Measurements from ENCODE around the gene STAT2.
"Not testable (repeated sequence)": the region's sequence is repeated elsewhere in the genome, so short reads cannot be mapped to it uniquely, and the experiment has no call there.

Gene STAT2

GRCh38 chr12:56375598-56376434 lies 15.9 kb upstream of the STAT2 start:
- no peaks in the 10 kb centered on the region for H3K27me3 Mint-ChIP-seq
- ATAC-seq (no peak), DNase-seq (no peak)
- H3K36me3 Mint-ChIP-seq (ENCODE audit: low read depth): peaks cover 2% of the 10 kb centered on the region
- H3K9me3 Mint-ChIP-seq: peaks cover 6% of the 10 kb centered on the region
- peaks cover 1% of the 10 kb centered on the region for H3K4me1 Mint-ChIP-seq
- H3K4me3 Mint-ChIP-seq: no peak overlapping the region
- no peak overlapping the region for H3K27ac Mint-ChIP-seq

GRCh38 chr12:56374726-56375597 lies 15.1 kb upstream of the STAT2 start:
- Mint-ChIP-seq H3K4me1 (peaks cover 1% of the 10 kb centered on the region), H3K4me3 (no peak overlapping the region), H3K27ac (no peak overlapping the region), H3K9me3 (peaks cover 6% of the 10 kb centered on the region), H3K27me3 (no peaks in the 10 kb centered on the region), H3K36me3 (ENCODE audit: low read depth) (peaks cover 2% of the 10 kb centered on the region)
- ATAC-seq: no peak
- no peak for DNase-seq

- peaks cover 1% of the 10 kb centered on the region for H3K4me1 Mint-ChIP-seq
- no peak overlapping the region for H3K4me3 Mint-ChIP-seq
Measured at GRCh38 chr12:56373515-56373914, 13.6 kb upstream of the STAT2 start.

DNA sequence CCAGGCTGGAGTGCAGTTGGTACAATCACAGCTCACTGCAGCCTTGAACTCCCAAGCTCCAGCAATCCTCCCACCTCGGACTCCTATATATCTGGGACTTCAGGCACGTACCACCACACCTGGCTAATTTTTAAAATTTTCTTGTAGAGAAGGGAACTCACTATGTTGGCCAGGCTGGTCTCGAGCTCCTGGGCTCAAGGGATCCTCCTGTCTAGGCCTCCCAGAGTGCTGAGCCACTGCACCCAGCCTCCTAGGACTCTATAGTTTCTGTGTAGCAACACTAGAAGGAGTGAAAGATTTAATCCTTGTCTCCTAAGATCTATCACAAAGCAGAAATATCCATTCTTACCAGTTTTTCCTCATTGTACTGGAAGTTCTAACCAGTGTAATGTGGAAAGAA lies 7.0 kb upstream of the STAT2 start:
- no peak for ATAC-seq
- no peak for DNase-seq
- Mint-ChIP-seq H3K27ac (no peak overlapping the region), H3K9me3 (no peaks in the 10 kb centered on the region), H3K27me3 (no peaks in the 10 kb centered on the region), H3K4me1 (no peaks in the 10 kb centered on the region), H3K36me3 (ENCODE audit: low read depth) (no peaks in the 10 kb centered on the region), H3K4me3 (no peak overlapping the region)

More at GRCh38 chr12:56373515-56373914, 13.6 kb upstream of the STAT2 start:
- Mint-ChIP-seq H3K9me3 (peaks cover 6% of the 10 kb centered on the region), H3K36me3 (ENCODE audit: low read depth) (peaks cover 2% of the 10 kb centered on the region), H3K27ac (no peak overlapping the region), H3K27me3 (no peaks in the 10 kb centered on the region)
- ATAC-seq (no peak), DNase-seq (no peak)

DNA sequence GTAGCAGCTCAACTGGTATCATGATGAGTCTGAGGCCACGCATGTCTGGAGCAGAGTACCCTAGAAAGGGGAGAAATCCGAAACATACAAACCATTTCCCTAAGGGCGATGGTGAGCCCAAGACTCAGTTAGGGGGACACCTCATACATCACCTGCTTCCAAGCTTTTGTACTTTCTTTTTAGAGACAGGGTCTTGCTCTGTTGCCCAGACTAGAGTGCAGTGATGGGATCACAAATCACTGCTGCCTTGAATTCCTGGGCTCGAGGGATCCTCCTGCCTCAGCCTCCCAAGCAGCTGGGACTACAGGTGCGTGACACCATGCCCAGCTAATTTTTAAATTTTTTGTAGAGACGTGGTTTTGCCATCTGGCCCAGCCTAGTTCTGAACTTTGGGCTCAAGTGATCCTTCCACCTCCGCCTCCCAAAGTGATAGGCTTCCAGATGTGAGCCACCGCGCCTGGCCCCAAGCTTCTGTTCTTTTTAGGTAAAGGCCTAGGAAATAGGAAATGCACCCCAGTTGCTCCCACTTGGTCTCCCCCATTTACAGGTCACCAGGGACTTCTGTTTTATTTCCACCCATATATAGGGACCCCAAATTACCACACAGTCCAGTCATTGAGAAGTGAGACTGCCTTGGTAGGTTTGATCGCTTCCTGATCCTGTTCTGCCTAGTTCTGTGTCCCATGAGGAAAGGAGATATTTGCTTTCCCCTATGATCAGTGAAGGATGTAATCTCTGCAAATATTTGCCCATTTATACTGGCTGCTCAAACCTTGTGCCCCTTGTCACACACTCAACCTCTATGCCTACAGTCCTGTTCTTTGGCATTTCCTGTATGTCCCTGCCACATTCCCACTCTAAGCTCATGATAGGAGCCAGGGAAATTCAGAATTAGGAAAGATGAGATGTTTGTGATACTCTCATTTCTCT lies 2.5 kb upstream of the STAT2 start, which contains the start of gene APOF:
TSS of gene APOF (minus strand) at position 728 of the 930 bp plus-strand sequence. CDS start at position 616, 112 bp downstream.
- peak within 1 kb of the TSS; percentile 92 for H3K4me3 Mint-ChIP-seq
- DNase-seq (no peak), ATAC-seq (no peak)
- no peaks in the 10 kb centered on the region for H3K27me3 Mint-ChIP-seq
- peaks cover 35% of the 10 kb centered on the region for H3K4me1 Mint-ChIP-seq
- H3K9me3 Mint-ChIP-seq: no peaks in the 10 kb centered on the region
- H3K27ac Mint-ChIP-seq: peak within 1 kb of the TSS; percentile 1
- no peaks in the 10 kb centered on the region for H3K36me3 Mint-ChIP-seq (ENCODE audit: low read depth)

- no peaks in the 10 kb centered on the region for H3K27me3 Mint-ChIP-seq
- H3K4me1 Mint-ChIP-seq: peaks cover 35% of the 10 kb centered on the region
- H3K27ac Mint-ChIP-seq: peak overlapping the region; percentile 90
- ATAC-seq (no peak), DNase-seq (no peak)
- peak overlapping the region; percentile 92 for H3K4me3 Mint-ChIP-seq
- H3K9me3 Mint-ChIP-seq: no peaks in the 10 kb centered on the region
- H3K36me3 Mint-ChIP-seq (ENCODE audit: low read depth): peaks cover 1% of the 10 kb centered on the region
Measured at GRCh38 chr12:56361487-56362129, 1.7 kb upstream of the STAT2 start.

DNA sequence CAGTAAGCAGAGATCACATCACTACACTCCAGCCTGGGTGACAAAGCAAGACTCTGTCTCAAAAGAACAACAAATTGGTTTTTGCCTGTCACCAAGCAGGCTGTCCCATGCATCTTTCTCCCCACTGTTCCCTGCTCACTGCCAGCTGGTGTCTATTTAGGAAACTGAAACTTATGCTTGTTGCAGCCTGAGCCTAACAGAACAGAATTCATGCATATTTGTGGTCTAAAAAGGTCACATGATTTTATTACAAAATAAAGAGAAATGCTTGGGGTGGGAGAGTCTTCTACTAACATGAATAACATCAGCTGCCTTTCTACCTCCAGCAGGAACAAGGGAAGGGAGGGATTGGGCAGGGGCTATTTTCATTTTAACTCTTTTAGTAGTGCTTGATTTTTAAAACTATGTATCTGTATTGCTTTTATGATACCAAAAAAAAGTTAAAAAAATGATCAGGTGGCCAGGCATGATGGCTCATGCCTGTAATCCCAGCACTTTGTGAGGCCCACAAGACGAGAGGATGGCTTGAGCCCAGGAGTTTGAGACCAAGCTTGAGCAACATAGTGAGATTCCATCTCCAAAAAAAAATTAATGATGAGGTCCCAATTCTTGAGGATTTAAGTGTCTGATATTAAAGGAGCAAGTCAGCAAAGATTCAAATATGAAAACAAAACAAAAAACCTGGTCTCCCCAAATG lies 923 bp downstream of the STAT2 start:
- H3K4me1 Mint-ChIP-seq: peaks cover 35% of the 10 kb centered on the region
- peak overlapping the region; percentile 92 for H3K4me3 Mint-ChIP-seq
- peak overlapping the region; percentile 90 for H3K27ac Mint-ChIP-seq
- no peaks in the 10 kb centered on the region for H3K9me3 Mint-ChIP-seq
- H3K36me3 Mint-ChIP-seq (ENCODE audit: low read depth): peaks cover 6% of the 10 kb centered on the region
- H3K27me3 Mint-ChIP-seq: no peaks in the 10 kb centered on the region
- ATAC-seq: no peak
- DNase-seq: no peak

DNA sequence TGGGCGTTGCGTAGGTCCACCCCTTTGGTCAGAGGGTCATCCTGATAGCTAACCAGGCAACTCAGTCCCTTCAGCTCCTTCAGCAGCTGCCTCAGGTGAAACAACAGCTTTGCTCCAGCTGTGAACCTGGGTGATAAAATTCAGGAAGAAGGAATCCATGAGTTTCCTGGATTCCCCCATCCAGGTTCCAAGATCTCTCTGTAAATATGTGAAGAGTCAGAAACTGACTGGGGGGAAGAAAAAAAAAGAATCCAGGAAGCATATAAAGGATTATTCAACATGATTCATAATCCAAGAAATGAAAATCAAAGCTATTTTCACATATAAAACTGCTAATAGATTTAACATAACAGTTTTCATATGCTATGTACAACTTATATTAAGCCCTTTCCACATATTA lies 8.6 kb downstream of the STAT2 start:
- ATAC-seq: no peak
- no peak overlapping the region for H3K27ac Mint-ChIP-seq

GRCh38 chr12:56350662-56351061 lies 9.2 kb downstream of the STAT2 start:
- peaks cover 18% of the 10 kb centered on the region for H3K36me3 Mint-ChIP-seq (ENCODE audit: low read depth)
- no peak overlapping the region for H3K27ac Mint-ChIP-seq
- DNase-seq: no peak
- no peaks in the 10 kb centered on the region for H3K9me3 Mint-ChIP-seq
- H3K4me1 Mint-ChIP-seq: no peaks in the 10 kb centered on the region
- no peak overlapping the region for H3K4me3 Mint-ChIP-seq
- no peaks in the 10 kb centered on the region for H3K27me3 Mint-ChIP-seq
- ATAC-seq: no peak

More for the DNA sequence above, 8.6 kb downstream of the STAT2 start:
- H3K36me3 Mint-ChIP-seq (ENCODE audit: low read depth): peaks cover 20% of the 10 kb centered on the region
- H3K27me3 Mint-ChIP-seq: no peaks in the 10 kb centered on the region
- no peak for DNase-seq
- no peak overlapping the region for H3K4me3 Mint-ChIP-seq
- H3K9me3 Mint-ChIP-seq: no peaks in the 10 kb centered on the region
- no peaks in the 10 kb centered on the region for H3K4me1 Mint-ChIP-seq

- H3K4me3 Mint-ChIP-seq: no peak overlapping the region
- H3K9me3 Mint-ChIP-seq: no peaks in the 10 kb centered on the region
- no peak for DNase-seq
- no peaks in the 10 kb centered on the region for H3K27me3 Mint-ChIP-seq
- no peak for ATAC-seq
- H3K27ac Mint-ChIP-seq: no peak overlapping the region
- H3K4me1 Mint-ChIP-seq: no peaks in the 10 kb centered on the region
- H3K36me3 Mint-ChIP-seq (ENCODE audit: low read depth): peaks cover 17% of the 10 kb centered on the region
Measured at GRCh38 chr12:56348776-56349175, 11.1 kb downstream of the STAT2 start.

GRCh38 chr12:56347255-56347654 lies 12.7 kb downstream of the STAT2 start:
- H3K9me3 Mint-ChIP-seq, H3K4me1 Mint-ChIP-seq, H3K27me3 Mint-ChIP-seq, H3K4me3 Mint-ChIP-seq, DNase-seq, ATAC-seq, H3K27ac Mint-ChIP-seq: not testable (repeated sequence)
- H3K36me3 Mint-ChIP-seq (ENCODE audit: low read depth): peaks cover 23% of the 10 kb centered on the region

GRCh38 chr12:56346675-56347074 lies 13.2 kb downstream of the STAT2 start:
- no peak for DNase-seq
- Mint-ChIP-seq H3K27me3 (no peaks in the 10 kb centered on the region), H3K27ac (no peak overlapping the region), H3K9me3 (no peaks in the 10 kb centered on the region), H3K4me1 (no peaks in the 10 kb centered on the region), H3K4me3 (no peak overlapping the region), H3K36me3 (ENCODE audit: low read depth) (peaks cover 23% of the 10 kb centered on the region)
- ATAC-seq: peak; percentile 51

- H3K36me3 Mint-ChIP-seq (ENCODE audit: low read depth): peaks cover 30% of the 10 kb centered on the region
- not testable (repeated sequence) for H3K27me3 Mint-ChIP-seq, DNase-seq, ATAC-seq, H3K27ac Mint-ChIP-seq, H3K9me3 Mint-ChIP-seq, H3K4me3 Mint-ChIP-seq
- peaks cover 31% of the 10 kb centered on the region for H3K4me1 Mint-ChIP-seq
Measured at GRCh38 chr12:56342290-56342689, 17.6 kb downstream of the STAT2 start.

Data from activated naive CD8-positive, alpha-beta T cell treated with anti-CD3 and anti-CD28 coated beads, Interleukin-2, amount 50 U/mL, for 24 hours (primary cell).